ENCODE results near the gene VSTM1. TPM values are rescaled to one million over a fixed set of nuclear protein-coding genes. Genes with fewer than 3 reads are reported as not detected.

The VSTM1 gene
- total RNA-seq, 1 experiment from 2014 or later: 0.74 TPM

DNA sequence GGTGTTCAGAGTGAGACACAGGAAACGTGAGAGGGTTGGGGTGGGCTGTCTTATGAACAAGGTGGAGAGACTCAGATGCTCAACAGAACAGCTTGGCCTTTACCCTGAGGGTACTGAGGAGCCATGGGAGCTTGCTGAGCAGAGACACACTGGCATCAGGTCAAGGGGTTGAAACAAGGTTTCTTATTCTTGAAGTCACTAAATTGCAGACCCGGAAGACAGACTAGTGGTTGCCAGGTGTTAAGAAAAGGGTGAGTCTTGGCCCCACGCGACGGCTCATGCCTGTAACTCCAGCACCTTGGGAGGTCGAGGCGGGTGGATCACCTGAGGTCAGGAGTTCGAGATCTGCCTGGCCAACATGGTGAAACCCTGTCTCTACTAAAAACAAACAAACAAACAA, 49.8 kb downstream of the VSTM1 start:
- DNase-seq (ENCODE audit: low read depth): no peak

DNA sequence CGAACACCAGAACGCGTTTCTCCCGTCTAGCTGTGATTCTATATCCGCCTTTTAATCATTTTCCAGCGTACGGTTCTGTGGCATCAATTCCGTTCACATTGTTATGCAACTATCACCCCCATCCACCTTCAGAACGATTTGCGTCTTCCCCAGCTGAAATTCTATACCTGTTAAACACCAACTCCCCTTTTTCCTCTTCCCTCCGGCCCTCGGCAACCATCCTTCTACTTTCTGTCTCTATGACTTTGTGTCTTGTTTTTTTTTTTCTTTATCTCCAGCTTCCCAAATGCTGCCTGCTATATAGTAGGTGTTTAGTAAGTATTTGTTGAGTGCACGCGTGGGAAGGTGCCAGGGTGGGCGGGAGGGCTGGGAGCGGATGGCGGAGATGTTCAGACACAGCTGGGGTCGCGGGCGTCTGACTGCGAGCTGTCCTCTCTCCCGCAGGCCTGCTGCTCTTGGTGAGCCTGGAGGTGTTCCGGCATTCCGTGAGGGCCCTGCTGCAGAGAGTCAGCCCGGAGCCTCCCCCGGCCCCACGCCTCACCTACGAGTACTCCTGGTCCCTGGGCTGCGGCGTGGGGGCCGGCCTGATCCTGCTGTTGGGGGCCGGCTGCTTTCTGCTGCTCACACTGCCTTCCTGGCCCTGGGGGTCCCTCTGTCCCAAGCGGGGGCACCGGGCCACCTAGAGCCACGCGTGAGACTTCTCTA, 52.0 kb downstream of the VSTM1 start:
- no peak for DNase-seq (ENCODE audit: low read depth)

DNA sequence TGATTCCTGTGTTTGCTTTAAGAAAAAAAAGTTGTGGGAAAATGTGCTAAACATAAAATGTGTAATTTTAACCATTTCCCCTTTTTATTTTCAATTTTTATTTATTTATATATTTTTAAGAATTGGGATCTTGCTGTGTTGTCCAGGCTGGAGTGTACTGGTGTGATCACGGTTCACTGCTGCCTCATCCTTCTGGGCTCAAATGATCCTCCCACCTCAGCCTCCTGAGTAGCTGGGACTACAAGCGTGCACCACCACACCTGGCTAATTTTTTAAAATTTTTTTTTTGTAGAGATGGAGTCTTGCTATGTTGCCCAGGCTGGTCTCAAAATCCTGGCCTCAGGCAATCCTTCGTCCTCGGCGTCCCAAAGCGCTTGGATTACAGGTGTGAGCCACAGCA, 53.2 kb downstream of the VSTM1 start:
- no peak for DNase-seq (ENCODE audit: low read depth)

DNA sequence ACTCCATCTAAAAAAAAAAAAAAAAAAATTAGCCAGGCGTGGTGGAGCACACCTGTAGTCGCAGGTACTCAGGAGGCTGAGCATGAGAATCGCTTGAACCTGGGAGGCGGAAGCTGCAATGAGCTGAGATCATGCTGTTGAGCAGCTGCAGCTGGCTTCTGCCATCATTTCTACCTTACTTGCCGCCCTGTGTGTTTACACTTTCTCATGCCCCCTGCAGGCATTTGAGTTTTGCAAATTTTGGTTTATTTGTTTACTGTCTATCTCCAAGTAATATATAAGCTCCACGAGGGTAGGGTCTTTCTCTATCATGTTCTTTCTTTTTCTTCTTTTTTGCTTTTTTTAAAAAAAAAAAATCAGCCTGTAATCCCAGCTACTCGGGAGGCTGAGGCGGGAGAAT, 54.3 kb downstream of the VSTM1 start:
- DNase-seq (ENCODE audit: low read depth): no peak

DNA sequence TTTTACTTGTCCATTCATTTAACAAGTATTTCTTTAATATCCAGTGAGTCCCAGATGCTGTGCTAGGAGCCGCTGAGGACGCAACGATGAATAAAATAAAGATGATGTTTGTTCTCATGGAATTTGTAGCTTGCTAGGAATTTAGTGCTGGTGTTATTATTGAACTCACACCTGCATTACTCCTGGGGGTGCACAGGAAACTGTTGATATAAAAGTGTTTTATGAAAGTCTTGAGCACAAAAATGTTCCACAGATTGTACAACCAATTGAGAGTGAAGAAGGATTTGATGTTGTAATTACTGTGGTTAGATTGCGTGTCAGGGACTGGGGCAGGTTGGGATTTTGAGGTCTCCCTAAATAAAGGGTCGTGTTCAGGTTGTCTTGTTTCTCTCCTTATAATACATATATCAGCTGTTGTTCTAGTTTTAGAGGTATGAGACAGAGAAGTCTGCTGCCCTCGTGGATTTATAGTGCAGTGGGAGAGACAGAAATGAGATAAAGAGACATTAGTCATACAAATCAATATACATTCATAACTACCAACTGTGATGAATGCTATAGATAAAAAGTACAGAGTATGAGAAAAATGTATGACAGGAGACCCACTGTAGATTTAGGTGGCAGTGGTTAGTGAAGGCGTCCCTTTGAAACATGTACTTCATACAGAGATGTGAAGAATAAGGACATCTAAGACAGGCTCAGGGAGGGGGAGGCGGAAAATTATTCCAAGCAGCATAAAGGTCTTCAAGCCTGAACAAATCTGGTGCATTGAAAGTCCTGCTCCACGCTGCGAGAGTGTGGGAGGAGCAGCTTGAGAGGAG, 61.0 kb downstream of the VSTM1 start:
- DNase-seq (ENCODE audit: low read depth): no peak

DNA sequence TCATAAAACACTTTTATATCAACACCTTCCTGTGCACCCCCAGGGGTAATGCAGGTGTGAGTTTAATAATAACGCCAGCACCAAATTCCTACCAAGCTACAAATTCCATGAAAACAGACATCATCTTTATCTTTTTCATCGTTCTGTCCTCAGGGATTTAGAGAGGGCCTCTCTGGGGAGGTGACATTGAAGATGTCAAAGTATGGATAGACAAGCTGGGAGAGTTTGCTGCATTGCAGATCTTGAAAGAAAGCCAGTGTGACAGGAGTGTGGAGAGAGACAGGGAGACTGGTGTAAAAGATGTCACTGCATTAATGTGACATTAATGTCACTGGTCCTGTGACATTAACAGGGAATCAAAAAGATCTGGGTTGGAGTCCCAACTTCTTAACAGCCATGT, 62.2 kb downstream of the VSTM1 start:
- DNase-seq (ENCODE audit: low read depth): no peak

DNA sequence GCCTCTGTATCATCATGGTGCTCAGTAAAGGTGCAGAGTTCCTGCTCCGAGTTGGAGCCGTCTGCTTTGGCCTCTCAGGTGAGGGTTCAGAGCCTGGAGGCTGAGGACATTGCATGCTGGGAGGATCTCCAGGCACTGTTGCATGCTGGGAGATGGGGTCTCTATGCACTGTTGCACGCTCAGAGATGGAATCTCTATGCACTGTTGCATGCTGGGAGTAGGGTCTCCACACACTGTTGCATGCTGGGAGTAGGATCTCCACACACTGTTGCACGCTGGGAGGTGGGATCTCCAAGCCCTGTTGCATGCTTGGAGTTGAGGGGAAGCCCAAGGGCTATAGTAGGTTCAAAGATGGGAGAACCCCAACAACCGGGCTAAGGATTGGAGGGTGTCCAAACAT, 64.0 kb downstream of the VSTM1 start:
- no peak for DNase-seq (ENCODE audit: low read depth)

DNA sequence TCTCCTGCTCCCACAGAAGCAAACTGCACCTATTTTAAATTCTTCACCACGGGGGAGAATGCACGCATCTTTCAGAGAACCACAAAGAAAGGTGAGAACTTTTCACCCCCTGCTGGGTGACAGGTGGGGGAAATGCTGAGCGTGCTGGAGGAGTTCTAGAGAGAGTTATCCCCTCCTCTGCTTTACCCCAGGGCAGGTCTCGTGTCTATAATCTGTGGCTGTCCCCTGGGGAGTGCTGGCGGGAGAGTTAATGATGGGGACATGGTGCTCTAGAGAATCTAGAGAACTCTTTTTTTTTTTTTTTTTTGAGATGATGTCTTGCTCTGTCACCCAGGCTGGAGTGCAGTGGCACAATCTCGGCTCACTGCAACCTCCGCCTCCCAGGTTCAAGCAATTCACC, 65.5 kb downstream of the VSTM1 start:
- DNase-seq (ENCODE audit: low read depth): no peak

DNA sequence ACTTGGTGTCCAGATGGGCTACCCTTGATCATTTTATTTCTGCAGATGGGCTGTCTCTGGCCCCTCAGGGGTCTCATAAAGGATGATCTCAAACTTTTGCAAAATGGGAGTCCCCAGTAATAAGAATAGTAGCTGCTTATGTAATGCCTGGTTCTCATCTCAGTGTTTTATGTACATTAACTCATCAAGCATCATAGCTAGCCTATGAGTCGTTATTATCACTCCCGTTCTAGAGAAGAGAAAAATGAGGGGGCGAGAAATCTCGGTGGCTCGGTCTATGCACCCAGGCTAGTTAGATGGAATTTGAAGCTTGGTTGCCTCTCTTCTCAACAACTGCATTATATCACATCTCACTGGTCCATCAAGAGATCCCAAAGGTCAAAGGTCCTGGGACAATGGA, 68.9 kb downstream of the VSTM1 start:
- DNase-seq (ENCODE audit: low read depth): no peak

DNA sequence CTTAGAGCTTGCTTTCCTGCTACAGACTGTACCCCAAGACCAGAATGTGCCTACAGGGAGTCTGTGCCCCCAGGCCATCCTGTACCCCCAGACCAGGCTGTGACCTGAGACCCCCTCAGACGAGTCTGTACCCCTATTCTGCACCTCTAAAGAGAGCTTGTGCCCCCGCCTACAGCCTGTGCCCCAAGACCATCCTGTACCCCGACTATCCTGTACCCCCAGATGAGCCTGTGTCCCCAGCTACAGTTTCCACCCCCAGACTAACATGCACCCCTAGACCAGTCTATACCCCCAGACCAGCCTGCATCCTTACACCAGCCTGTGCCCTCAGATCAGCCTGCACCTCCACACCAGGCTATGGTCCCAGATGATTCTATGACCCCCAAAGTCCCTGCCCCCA, 70.2 kb downstream of the VSTM1 start:
- DNase-seq (ENCODE audit: low read depth): no peak

DNA sequence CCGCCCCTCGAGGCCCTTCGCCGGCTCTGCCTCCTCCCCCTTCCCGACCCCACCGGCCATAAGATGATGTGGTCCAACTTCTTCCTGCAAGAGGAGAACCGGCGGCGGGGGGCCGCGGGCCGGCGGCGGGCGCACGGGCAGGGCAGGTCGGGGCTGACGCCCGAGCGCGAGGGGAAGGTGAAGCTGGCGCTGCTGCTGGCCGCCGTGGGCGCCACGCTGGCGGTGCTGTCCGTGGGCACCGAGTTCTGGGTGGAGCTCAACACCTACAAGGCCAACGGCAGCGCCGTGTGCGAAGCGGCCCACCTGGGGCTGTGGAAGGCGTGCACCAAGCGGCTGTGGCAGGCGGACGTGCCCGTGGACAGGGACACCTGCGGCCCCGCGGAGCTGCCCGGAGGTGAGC, 70.9 kb downstream of the VSTM1 start:
- DNase-seq (ENCODE audit: low read depth): no peak

DNA sequence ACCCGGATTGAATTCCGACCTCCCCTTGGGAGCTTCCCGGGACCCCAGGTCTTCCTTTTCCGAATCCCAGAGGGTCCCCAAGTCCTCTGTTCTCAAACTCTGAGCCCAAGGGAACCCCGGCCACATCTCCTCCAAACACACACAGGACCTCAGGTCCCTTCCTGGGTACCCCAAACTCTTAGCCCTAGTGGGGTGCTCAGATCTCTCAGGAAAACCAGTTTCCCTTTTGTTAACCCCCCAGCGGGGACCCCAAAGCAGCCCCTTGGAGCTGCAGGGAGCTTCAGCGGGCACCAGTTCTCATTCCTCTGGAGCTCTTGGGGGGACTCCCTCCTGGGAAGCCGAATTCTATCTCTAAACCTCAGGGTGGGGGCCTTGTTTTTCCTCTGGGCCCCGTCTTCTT, 71.5 kb downstream of the VSTM1 start:
- DNase-seq (ENCODE audit: low read depth): no peak

DNA sequence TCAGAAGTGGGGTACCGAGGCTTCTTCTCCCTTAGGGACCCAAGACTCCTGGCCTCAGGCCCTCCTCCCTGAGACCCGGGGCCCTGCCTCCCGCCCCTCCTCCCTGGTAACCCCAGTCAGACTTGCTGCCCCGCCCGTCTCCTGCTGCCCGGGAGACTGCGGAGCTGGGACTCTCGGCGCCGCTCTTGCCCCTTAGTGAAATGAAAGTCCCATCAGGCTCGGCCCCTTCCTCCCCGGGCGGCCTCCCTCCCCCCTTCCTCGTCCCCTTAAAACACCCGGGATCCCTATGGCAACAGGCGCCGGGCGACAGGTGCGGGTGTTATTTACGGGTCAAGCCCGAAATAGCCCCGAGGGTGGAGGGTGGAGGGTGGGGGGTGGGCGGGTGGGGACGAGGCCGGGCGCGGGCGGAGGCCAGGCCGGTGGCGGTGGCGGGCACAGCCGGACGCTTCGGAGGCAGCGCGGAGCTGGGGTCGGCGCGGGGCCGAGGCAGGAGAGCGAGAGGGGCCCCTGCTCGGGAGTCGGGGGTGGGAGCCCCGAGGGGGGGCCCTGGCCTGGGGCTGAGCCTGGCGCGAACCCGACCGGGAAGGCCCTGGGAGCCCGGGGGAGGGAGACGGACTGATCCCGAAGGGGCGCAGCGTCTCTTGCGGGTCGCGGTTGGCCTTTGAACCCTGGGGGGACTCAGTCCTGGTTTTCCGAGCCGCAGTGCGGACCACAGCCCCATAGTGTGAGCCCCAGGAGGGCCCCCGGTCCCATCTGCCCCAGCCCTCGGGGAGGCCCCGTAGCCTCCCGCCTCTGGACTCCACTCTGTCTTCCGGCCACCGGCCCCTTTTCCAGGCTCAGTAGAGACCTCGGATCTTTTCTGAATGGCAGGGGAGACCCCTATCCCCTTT, 72.2 kb downstream of the VSTM1 start, which contains the start of gene CACNG6:
CACNG6 (plus strand) TSS at position 414 of the 890 bp plus-strand sequence. CDS start 1,241 bp downstream, outside the sequence.
- DNase-seq (ENCODE audit: low read depth): peak; percentile 44

Small RNA genes within 50 kb of the gene (small RNA-seq; reads per million reads assigned to genes)
- gene AC012314.20: not detected

Other genes starting within 250 kb of the VSTM1 start
- gene NLRP12, start 239.6 kb downstream of the VSTM1 start, total RNA-seq (2014; rRNA removed; shearing (Covaris generic)): not detected in 2 replicates
- 10.4 and 29.4 TPM in 2 replicates for gene MYADM, start 196.0 kb downstream of the VSTM1 start, total RNA-seq (2014; rRNA removed; shearing (Covaris generic))
- 0.43 TPM in 1 of 2 replicates, not detected in the other for gene PRKCG, start 181.7 kb downstream of the VSTM1 start, total RNA-seq (2014; rRNA removed; shearing (Covaris generic))
- not detected in 2 replicates for gene CACNG7, start 154.6 kb downstream of the VSTM1 start, total RNA-seq (2014; rRNA removed; shearing (Covaris generic))
- 0.45 and 1.4 TPM in 2 replicates for gene CACNG8, start 101.0 kb downstream of the VSTM1 start, total RNA-seq (2014; rRNA removed; shearing (Covaris generic))
- gene CACNG6, start 72.3 kb downstream of the VSTM1 start, total RNA-seq (2014; rRNA removed; shearing (Covaris generic)): 0.23 TPM in 1 of 2 replicates, not detected in the other
- not detected in 2 replicates for gene TARM1, start 17.5 kb upstream of the VSTM1 start, total RNA-seq (2014; rRNA removed; shearing (Covaris generic))
- 0.19 and 1.2 TPM in 2 replicates for gene OSCAR, start 36.9 kb upstream of the VSTM1 start, total RNA-seq (2014; rRNA removed; shearing (Covaris generic))
- gene NDUFA3, start 39.0 kb upstream of the VSTM1 start, total RNA-seq (2014; rRNA removed; shearing (Covaris generic)): 40.8 and 67.5 TPM in 2 replicates
- 17.6 and 19.7 TPM in 2 replicates for gene TFPT, start 51.8 kb upstream of the VSTM1 start, total RNA-seq (2014; rRNA removed; shearing (Covaris generic))
- gene PRPF31, start 51.9 kb upstream of the VSTM1 start, total RNA-seq (2014; rRNA removed; shearing (Covaris generic)): 102 and 104 TPM in 2 replicates
- gene CNOT3, start 73.9 kb upstream of the VSTM1 start, total RNA-seq (2014; rRNA removed; shearing (Covaris generic)): 20.4 and 30.3 TPM in 2 replicates
- gene LENG1, start 95.8 kb upstream of the VSTM1 start, total RNA-seq (2014; rRNA removed; shearing (Covaris generic)): 9.0 and 9.4 TPM in 2 replicates
- 1.2 TPM in 1 of 2 replicates, not detected in the other for gene TMC4, start 109.3 kb upstream of the VSTM1 start, total RNA-seq (2014; rRNA removed; shearing (Covaris generic))
- gene MBOAT7, start 125.7 kb upstream of the VSTM1 start, total RNA-seq (2014; rRNA removed; shearing (Covaris generic)): 82.4 and 104 TPM in 2 replicates
- gene TSEN34, start 127.4 kb upstream of the VSTM1 start, total RNA-seq (2014; rRNA removed; shearing (Covaris generic)): 67.2 and 72.8 TPM in 2 replicates
- gene RPS9, start 137.0 kb upstream of the VSTM1 start, total RNA-seq (2014; rRNA removed; shearing (Covaris generic)): 2,721 and 3,393 TPM in 2 replicates
- gene LILRB3, start 159.1 kb upstream of the VSTM1 start, total RNA-seq (2014; rRNA removed; shearing (Covaris generic)): not detected in 2 replicates
- gene LILRA6, start 178.9 kb upstream of the VSTM1 start, total RNA-seq (2014; rRNA removed; shearing (Covaris generic)): not detected in 2 replicates
- gene LILRB5, start 193.4 kb upstream of the VSTM1 start, total RNA-seq (2014; rRNA removed; shearing (Covaris generic)): not detected in 2 replicates
- gene LILRB2, start 217.2 kb upstream of the VSTM1 start, total RNA-seq (2014; rRNA removed; shearing (Covaris generic)): not detected in 2 replicates
- gene LILRA5, start 249.3 kb upstream of the VSTM1 start, total RNA-seq (2014; rRNA removed; shearing (Covaris generic)): not detected in 2 replicates

All from HT1080 (cell line).